ENCODE data around the gene SLC4A1. TPM values are rescaled to one million over a fixed set of nuclear protein-coding genes. Genes with fewer than 3 reads are reported as not detected.

SLC4A1 gene
- total and polyA plus RNA-seq, 2 of the 13 experiments (the other 11 are each of a cell fraction or from before 2014, with no cell fraction given): not detected

- TF ChIP-seq ZNF614 (CRISPR knock-in tag; IDR thresholded peaks at IDR 0.05; ENCODE audit: borderline replicate concordance): no peak
- no peak for TF ChIP-seq GTF2F1 (IDR thresholded peaks at IDR 0.05; ENCODE audit: low read length)
- no peak for TF ChIP-seq DR1 (CRISPR knock-in tag; IDR thresholded peaks at IDR 0.05)
- TF ChIP-seq, protein P1, sequence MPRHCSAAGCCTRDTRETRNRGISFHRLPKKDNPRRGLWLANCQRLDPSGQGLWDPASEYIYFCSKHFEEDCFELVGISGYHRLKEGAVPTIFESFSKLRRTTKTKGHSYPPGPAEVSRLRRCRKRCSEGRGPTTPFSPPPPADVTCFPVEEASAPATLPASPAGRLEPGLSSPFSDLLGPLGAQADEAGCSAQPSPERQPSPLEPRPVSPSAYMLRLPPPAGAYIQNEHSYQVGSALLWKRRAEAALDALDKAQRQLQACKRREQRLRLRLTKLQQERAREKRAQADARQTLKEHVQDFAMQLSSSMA (CRISPR knock-in tag; IDR thresholded peaks at IDR 0.05): no peak
- TF ChIP-seq ZNF235 (CRISPR knock-in tag; IDR thresholded peaks at IDR 0.05; ENCODE audit: borderline replicate concordance): no peak
- TF ChIP-seq KMT2B (CRISPR knock-in tag; IDR thresholded peaks at IDR 0.05): no peak
- no peak for TF ChIP-seq SKI (IDR thresholded peaks at IDR 0.05; ENCODE audit: partially characterized antibody)
- 0 out of 2 replicates have a peak, but pooled peaks have one; percentile 4 for TF ChIP-seq BHLHE40 (IDR thresholded peaks at IDR 0.05; ENCODE audit: low read length)
- no peak for TF ChIP-seq ZMYM3 (CRISPR knock-in tag; IDR thresholded peaks at IDR 0.05)
- no peak for TF ChIP-seq ZNF75D (CRISPR knock-in tag; IDR thresholded peaks at IDR 0.05; ENCODE audit: borderline replicate concordance)
- no peak for TF ChIP-seq NFATC3 (CRISPR knock-in tag; IDR thresholded peaks at IDR 0.05)
- TF ChIP-seq, protein P2, sequence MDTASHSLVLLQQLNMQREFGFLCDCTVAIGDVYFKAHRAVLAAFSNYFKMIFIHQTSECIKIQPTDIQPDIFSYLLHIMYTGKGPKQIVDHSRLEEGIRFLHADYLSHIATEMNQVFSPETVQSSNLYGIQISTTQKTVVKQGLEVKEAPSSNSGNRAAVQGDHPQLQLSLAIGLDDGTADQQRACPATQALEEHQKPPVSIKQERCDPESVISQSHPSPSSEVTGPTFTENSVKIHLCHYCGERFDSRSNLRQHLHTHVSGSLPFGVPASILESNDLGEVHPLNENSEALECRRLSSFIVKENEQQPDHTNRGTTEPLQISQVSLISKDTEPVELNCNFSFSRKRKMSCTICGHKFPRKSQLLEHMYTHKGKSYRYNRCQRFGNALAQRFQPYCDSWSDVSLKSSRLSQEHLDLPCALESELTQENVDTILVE (CRISPR knock-in tag; IDR thresholded peaks at IDR 0.05): peak; percentile 68; the same call in 1 of the 2 replicates
- TF ChIP-seq BCL6 (CRISPR knock-in tag; IDR thresholded peaks at IDR 0.05): peak; percentile 23; the same call in 1 of the 2 replicates
- no peak for TF ChIP-seq ZMAT3 (CRISPR knock-in tag; conservative IDR thresholded peaks at IDR 0.05)
- TF ChIP-seq ZNF629 (CRISPR knock-in tag; conservative IDR thresholded peaks at IDR 0.05): no peak
- no peak for TF ChIP-seq CREB1 (IDR thresholded peaks at IDR 0.05)
- TF ChIP-seq CREB1 (CRISPR knock-in tag; IDR thresholded peaks at IDR 0.05): no peak
- no peak for TF ChIP-seq ARID2 (CRISPR knock-in tag; IDR thresholded peaks at IDR 0.05; ENCODE audit: borderline replicate concordance)
- no peak for TF ChIP-seq HMG20A (CRISPR knock-in tag; IDR thresholded peaks at IDR 0.05; ENCODE audit: borderline replicate concordance)
- no peak for TF ChIP-seq RXRB (CRISPR knock-in tag; IDR thresholded peaks at IDR 0.05; ENCODE audit: borderline replicate concordance)
- TF ChIP-seq KAT2B (IDR thresholded peaks at IDR 0.05; ENCODE audit: borderline replicate concordance, low read depth, low read length): no peak
- TF ChIP-seq DNMT3B (CRISPR knock-in tag; conservative IDR thresholded peaks at IDR 0.05): no peak
- TF ChIP-seq, protein P3, sequence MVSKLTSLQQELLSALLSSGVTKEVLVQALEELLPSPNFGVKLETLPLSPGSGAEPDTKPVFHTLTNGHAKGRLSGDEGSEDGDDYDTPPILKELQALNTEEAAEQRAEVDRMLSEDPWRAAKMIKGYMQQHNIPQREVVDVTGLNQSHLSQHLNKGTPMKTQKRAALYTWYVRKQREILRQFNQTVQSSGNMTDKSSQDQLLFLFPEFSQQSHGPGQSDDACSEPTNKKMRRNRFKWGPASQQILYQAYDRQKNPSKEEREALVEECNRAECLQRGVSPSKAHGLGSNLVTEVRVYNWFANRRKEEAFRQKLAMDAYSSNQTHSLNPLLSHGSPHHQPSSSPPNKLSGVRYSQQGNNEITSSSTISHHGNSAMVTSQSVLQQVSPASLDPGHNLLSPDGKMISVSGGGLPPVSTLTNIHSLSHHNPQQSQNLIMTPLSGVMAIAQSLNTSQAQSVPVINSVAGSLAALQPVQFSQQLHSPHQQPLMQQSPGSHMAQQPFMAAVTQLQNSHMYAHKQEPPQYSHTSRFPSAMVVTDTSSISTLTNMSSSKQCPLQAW (CRISPR knock-in tag; IDR thresholded peaks at IDR 0.05): no peak
- TF ChIP-seq NFIC (IDR thresholded peaks at IDR 0.05; ENCODE audit: low read length): no peak
- no peak for TF ChIP-seq ZNF749 (CRISPR knock-in tag; IDR thresholded peaks at IDR 0.05; ENCODE audit: borderline replicate concordance)
- 0 out of 2 replicates have a peak, but pooled peaks have one; percentile 30 for TF ChIP-seq MIER3 (CRISPR knock-in tag; IDR thresholded peaks at IDR 0.05; ENCODE audit: borderline replicate concordance)
- peak; percentile 59; the same call in 1 of the 2 replicates for TF ChIP-seq NR0B2 (CRISPR knock-in tag; IDR thresholded peaks at IDR 0.05)
- TF ChIP-seq FOSL2 (CRISPR knock-in tag; IDR thresholded peaks at IDR 0.05): peak; percentile 14; the same call in 1 of the 2 replicates
Observed at GRCh38 chr17:44203731-44204440, 64.0 kb downstream of the SLC4A1 start (continued).
